ENCODE data around the gene CLBA1.

The CLBA1 gene

DNA sequence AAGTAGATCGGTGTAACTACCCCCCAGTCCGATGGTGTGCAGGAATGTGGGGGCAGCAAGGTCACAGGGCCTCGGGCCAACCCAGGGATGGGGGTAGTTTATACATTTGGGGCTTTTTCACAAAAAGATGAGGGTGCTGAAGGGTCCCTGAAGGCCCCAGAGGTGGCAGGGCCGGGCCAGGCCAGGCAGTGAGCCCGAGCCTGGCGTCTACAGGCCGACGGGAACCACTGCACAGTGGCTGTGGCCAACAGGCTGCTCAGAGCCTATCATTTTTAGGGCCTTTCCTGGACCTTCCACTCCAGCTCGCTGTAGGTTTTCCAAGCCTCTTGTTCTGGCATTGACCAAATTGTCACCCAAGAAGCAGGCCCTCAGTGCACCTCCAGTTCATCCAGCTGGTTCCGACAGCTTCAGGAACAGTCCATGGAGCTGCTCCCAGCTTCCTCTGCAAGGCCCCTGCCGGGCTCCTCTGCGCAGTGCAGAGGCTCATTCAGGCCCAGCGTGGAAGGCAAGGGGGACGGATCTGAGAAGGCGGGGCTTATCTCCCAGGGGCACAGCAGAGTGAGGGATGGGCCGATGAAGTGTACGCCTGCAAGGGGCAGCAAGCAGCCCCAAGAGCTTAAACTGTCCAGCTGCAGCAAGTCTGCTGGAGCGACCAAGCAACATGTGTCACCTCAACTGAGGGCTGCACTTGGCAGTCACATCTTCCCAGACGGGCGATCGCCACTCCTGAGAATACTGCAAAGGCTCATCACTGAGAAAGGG, 21.4 kb downstream of the CLBA1 start:
- DNase-seq: no peak

DNA sequence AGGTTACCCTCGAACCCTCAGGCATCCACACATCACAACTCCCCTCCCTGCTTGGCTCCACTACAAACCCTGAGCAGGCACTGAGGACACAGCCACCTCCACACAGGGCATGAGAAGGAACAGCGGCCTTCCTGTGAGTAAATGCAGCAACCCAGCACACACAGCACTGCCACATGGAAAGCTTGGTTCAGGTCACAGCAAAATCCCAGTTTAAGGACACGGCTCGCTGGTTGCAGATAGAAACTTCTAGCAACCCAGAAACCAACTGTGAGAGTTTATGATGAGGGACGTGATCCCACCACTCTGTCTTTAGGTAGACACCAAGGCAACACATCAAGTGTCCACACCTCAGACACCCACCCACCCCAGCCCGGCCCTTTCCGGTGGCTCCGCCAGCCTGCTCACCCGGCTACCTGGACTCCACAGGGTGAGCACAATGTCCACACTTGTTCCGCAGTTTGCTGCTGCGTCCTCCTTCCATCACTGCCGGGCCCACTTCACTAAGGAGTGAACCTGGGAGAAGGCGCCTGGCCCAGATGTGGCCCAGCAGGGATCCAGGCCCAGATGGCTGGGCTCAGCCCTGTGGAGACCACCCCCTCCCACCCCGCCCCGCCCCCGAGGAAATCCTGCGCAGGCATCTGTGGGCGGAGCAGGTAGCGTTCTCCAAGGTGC, 22.1 kb downstream of the CLBA1 start:
- DNase-seq: no peak

- DNase-seq: no peak
Measured at GRCh38 chr14:105010106-105010505, 24.5 kb downstream of the CLBA1 start.

DNA sequence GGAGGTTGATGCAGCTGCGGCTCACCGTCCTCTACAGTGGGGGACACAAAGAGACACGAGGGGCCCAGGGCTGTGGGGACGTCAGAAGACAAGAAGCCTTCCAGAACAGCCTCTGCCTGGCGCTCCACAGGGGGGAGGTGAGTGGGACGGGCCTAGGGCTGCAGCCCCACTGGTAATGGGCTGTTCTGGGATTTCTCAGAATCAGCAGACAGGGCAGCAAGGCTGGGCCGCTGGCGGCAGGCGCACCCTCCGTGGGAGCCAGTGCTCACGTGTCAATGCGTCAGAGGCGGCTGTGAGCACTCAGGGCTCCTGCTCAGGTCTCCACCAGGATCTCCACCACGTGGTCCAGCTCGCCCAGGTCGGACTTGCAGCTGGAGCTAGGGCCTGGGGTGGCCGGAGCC, 25.3 kb downstream of the CLBA1 start:
- DNase-seq: no peak

DNA sequence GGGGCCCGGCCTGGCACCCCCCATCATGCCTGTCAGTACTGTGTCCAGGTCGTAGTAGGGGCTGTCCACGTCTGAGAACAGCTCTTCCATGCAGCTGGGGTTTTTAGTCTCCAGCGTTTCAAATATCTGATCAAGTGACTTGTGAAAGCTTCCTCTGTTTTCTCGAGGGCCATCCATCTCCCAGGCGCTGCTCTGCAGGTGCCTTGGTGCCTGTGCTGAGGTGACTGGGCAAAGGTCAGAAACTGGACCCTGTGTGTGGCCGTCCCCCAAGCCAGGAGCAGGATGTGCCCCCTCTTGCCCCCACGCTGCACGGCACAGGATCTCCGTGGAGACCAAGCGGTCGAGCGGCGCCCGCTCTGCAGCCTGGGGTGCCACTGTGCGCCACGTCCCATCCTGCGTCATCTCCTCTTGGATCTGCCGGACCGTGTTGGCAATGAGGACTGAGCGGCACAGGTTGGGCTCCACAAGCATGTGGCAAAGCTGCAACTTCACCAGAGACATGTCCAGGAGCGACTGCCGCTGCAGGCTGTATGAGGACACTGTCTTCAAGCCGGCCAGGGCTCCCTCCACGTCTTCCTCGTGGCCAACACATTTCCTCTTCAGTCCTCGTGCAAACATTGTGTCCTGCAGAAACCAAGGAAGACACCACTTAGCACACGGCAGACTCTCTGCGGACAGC, 25.9 kb downstream of the CLBA1 start:
- no peak for DNase-seq

- DNase-seq: no peak
Measured at GRCh38 chr14:105012171-105012985, 26.8 kb downstream of the CLBA1 start.

DNA sequence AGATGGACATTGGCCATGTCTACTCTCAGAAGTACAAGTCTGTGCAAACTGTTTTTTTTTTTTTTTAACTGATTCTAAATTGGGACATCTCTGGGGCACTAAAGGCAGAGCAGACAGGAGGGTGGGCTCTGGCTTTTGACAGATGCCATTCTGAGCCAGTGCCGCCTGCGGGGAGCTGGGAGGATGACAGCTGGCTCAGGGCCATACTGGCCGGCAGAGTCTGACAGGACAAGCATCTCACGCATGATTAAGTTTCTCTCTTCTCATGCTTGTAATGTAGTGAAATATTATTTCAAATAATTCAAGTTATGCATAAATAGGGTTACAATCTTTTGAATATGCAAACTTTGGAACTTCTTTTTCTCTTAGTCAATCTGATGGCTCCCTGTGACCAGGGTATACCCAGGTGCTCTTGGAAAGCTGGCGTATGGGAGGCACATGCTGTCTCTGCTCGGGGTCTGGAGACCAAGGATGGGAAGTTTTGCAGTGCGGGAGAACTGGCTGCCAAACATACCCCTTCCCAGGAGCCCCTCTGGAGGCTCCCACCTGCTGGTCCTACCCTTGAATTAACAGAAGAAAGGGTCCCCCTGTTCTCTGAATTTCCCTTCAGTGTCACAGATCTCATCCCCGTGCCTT, 27.7 kb downstream of the CLBA1 start:
- no peak for DNase-seq

DNA sequence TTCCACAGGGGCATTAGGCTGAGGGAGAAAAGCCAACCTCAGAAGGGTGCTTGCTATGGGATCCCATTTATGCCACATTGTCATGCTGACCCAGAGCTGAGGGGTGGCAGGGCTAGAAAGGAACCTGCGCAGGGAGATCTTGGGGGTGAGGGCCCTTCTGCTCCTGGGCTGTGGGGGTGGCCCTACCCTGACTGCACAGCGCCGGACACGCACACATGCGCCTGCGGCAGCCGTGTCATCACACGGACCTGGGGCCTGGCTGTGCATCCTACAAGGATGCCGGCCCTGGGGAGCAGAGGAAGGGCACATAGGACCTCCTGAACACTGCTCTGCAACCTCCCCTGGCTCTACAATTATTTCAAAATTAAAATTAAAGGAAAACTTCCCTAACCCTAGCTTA, 28.4 kb downstream of the CLBA1 start:
- no peak for DNase-seq

DNA sequence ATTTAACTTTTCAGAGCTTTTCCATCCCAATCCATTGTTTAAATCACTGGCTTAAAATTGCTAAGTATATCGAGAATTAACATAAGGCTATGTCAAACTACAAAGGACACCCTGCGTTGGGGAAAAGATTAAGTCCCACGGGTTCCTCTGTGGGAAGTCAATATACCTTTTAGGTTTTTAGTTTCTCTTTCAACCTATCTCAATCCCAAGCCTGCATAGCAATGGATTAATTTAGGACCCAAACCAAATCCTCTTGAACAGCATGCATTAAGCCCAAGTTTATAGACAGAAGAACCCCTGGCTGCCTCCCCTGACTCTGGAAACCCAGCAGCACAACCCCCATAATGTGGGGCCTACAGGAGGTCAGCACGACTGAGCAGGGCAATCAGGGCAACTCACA, 29.0 kb downstream of the CLBA1 start:
- no peak for DNase-seq

- DNase-seq: no peak
Measured at GRCh38 chr14:105015242-105015641, 29.7 kb downstream of the CLBA1 start.

DNA sequence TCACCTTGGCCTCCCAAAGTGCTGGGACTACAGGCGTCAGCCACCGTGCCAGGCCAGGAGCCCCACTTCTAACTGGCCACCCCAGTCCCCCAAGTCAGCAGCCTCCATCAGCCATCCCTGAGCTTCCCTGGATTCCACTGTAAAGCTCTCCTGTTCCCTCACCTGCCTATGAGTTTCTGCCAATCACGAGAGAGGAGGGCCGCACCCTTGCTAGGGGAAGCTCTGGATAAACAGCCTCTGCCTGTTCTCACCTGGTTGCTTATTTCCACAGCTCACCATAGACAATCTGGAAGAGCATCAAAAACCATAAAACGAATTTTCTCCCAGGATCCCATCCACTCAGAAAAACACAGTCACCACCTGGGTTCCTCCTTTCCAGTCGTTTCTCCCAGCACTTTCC, 30.3 kb downstream of the CLBA1 start:
- no peak for DNase-seq

DNA sequence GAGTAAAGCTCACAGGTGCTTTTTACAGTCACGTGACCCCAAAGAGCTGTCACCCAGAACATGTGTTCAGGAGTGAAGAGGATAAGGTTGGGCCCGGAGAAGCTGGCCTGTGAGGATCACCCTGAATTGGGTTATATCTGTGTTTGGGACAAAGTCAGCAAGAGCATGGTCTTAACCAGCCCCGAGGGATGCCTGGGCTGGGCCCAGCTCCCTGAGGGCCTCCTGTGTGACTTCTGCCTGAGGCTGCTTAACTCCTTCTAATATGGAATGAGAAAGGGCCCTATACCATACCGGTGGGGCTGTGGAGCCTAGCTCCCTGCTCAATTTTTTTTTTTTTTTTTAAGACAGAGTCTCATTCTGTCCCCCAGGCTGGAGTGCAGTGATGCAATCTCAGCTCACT, 32.8 kb downstream of the CLBA1 start:
- DNase-seq: no peak

DNA sequence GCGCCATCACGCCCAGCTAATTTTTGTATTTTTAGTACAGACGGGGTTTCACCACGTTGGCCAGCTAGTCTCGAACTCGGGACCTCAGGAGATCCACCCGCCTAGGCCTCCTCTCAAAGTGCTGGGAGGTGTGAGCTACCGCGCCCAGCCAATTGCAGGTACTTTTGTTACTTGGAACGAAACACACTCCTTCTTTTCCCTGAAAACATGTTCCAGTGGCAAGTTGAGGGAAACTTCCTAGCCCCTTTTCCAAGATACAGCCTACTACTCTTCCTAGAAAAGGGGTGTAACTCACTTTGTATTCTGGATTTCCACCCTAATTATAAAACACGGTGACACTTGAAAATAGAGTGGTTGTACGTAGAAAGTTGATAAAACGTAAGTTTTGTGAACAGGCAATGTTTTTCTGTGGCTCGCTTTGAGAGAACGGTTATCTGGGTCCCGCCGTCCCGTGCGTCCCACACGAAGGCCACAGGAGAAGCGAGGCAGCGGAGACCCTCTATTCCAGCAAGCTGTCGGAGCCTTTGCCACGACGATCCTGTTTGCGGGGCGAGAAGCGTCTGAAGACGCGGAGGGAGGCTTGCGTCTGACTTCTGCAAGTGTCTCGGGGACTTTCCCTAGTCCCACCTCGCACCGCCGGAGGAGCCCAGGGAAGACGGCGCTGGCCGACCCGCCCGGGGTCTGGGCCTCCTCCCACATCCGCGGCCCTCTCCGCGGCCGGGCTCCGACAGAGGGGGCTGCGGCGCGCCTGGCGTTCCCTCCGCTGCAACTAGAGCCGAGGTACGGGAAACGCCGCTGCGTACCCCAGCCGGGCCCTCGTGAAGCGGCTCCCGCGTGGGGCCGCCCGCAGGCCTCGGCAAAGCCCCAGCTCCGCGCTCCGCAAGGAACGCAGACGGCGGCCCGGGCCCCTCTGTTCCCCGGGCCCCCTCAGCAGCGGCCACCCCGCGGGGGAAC, 34.5 kb downstream of the CLBA1 start:
- DNase-seq: peak; percentile 69

DNA sequence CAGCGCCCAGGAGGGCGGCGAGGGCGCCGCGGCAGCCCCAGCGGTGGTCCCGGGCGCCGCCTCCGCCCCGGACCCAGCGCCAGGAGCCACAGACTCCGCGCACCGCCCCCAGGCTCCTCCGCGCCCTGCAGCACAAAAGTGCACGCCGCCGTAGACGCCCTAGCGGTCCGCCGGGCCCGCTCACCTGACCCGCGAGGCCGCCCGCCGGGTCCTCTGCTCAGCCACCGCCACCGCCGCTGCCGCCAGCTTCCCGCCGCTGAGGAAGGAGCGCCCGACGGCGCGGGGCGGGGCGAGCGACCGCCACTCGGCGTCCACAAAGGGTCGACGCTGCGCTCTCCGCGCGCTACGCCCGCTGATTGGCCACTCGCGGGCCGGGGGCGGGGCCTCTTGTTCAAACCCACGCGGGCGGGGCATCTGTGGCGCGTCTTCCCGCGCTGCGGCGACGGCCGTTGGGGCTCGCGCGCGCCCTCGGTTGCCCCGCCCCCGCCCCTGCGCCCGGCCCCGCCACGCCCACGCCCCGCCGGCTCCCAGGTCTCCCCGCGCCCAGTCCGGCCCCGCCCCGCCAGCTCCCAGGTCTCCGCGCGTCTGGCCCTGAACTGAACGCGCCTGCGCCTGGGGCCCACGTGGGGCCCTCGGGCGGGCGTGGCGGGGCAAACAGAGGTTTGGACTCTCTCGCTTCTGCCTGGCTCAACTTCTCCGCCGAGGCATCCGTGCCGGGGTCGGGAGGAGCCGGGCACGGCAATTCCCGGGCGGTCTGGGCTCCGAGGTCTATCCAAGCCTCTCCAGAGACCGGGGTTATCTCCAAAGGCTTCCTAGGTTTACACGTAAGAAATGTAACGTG, 35.4 kb downstream of the CLBA1 start, which contains the start of gene CDCA4:
Gene CDCA4, minus strand, starts transcription at position 269 of the 841 bp plus-strand sequence. CDS start 9,154 bp downstream, outside the sequence.
- peak; percentile 98 for DNase-seq

DNA sequence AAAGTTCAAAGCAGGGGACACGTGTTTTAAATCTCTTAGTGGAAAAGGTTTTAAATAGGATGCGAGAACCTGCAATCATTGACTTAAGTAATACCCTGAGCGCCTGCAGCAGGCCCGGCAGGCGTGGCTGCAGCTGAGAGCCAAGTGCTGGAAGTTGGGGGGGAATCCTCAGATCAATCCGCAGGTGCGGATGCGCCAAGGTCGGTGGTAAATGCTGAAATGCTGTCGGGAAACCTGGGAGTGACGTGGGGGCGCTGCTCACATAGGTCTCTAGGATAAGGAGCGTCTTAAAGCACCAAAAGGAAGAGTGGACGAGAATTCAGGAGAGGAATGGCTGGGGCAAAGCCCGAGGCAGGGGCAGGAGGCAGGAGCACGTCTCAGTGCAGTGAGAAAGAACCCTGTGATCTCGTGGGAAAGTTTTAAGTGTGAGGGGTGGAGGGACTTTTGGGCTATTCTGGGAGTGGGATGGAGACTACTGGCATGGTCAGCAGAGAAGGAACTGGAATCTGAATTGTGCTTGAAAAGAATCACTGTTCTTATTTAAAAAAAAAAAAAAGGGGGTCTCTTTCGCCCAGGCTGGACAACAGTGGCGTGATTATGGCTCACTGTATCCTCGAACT, 36.2 kb downstream of the CLBA1 start:
- DNase-seq: peak; percentile 83

GRCh38 chr14:105022276-105022670, 36.7 kb downstream of the CLBA1 start:
- DNase-seq: no peak

DNA sequence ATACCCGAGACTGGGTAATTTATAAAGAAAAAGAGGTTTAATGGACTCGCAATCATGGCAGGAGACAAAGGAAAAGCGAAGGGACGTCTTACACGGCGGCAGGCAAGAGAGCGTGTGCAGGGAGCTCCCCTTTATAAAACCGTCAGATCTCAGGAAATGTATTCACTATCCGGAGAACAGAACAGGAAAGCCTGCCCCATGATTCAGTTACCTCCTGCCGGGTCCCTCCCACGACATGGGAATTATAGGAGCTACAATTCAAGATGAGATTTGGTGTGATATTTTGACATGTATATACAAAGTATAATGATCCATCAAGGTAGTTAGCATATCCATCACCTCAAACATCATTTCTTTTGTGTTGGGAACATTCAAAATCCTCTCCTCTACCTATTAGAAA, 37.6 kb downstream of the CLBA1 start:
- DNase-seq: no peak

DNA sequence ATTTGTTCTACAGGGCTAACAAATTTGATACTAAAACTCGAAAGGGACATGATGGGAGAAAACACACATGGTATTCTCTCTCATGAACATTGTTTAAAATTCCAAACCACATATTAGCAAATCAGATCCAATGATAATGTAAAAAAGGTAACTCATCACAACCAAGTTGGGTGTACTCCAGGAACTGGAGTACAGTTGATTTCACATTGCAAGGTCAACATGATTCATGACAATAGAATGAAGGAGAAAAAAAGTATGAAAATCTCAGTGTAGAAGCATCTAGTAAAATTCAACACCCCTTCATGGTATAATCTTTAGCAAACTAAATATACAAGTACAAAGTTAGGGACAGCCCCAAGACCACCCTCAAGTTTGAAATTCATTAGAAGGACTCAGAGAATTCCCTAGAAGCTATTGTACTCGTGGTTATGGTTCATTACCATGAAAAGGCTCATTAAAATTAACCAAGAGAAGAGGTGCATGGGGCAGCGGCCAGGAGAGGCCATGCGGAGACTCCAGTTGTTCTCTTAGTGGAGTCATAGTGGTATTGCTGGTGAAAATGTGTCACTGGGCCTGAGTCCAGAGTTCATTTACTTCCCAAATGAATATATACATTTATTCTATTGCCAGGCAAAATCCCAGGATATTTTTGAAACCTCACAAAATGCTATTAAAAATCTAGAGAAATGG, 38.3 kb downstream of the CLBA1 start:
- no peak for DNase-seq

DNA sequence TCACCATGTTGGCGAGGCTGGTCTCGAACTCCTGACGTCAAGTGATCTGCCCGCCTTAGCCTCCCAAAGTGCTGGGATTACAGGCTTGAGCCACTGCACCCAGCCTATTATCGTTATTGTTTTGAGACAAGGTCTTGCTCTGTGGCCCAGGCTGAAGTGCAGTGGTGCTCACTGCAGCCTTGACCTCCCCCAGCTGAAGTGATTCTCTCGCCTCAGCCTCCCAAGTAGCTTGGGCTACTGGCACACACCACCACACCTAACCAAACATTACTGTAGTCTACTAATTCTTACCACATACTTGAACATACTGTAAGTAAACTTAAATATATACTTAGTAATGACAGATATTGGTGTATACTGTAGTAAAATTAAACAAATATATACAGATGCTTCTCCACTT, 39.8 kb downstream of the CLBA1 start:
- no peak for DNase-seq
